ENCODE measurements around the gene TSPO.

- TF ChIP-seq CTCF (IDR thresholded peaks at IDR 0.05) (no peak), POLR2A (IDR thresholded peaks at IDR 0.05) (no peak)
Measured at GRCh38 chr22:43210631-43211515, 59.5 kb downstream of the TSPO start.
